Mesothelial cell of epicardium (in vitro differentiated cells): ENCODE data around the gene HOXD10. TPM values are rescaled to one million over a fixed set of nuclear protein-coding genes. Genes with fewer than 3 reads are reported as not detected.

Experiments
- DNase-seq, 2 experiments: peaks; one replicate each; pipeline ENCODE4 v3.0.0; 2021; ENCODE audit warnings: low spot score in 2 of 2; ENCODE audit not compliant: unreplicated experiment in 2 of 2
- H3K27ac Mint-ChIP-seq: 2 replicates; pipeline ENCODE4 v1.8.0; 2021; ENCODE audit warnings: mixed read lengths
- H3K27me3 Mint-ChIP-seq: 2 replicates; pipeline ENCODE4 v1.8.0; 2021; ENCODE audit warnings: low read depth, mixed read lengths
- H3K36me3 Mint-ChIP-seq: 2 replicates; pipeline ENCODE4 v1.8.0; 2021; ENCODE audit warnings: mixed read lengths
- H3K4me1 Mint-ChIP-seq: 2 replicates; pipeline ENCODE4 v1.8.0; 2021; ENCODE audit warnings: mixed read lengths
- H3K4me3 Mint-ChIP-seq: 2 replicates; pipeline ENCODE4 v1.8.0; 2021; ENCODE audit warnings: mild to moderate bottlenecking, moderate library complexity, mixed read lengths
- H3K9me3 Mint-ChIP-seq: 2 replicates; pipeline ENCODE4 v1.8.0; 2021; ENCODE audit warnings: mixed read lengths
- CTCF ChIP-seq: fragments of 200-600 bp; sonication (generic); IDR thresholded peaks from one replicate; pipeline ENCODE4 v1.5.0; 2021; ENCODE audit warnings: antibody characterized with exemption; ENCODE audit not compliant: unreplicated experiment
- total RNA-seq: library from RNA; stranded (reverse); gene quantifications from 3 replicates; pipeline ENCODE4 v1.2.1, GENCODE V29; 2021

The HOXD10 gene
- total RNA-seq, 1 donor from 2014 or later: 3.2 TPM

- no peaks in the 10 kb centered on the region for H3K9me3 Mint-ChIP-seq
- peak; percentile 93 for TF ChIP-seq CTCF
- peak overlapping the region; percentile 60 for H3K4me3 Mint-ChIP-seq
- peaks cover 2% of the 10 kb centered on the region for H3K4me1 Mint-ChIP-seq
- DNase-seq: peak; percentile 77 to 92
- peaks cover 95% of the 10 kb centered on the region for H3K27me3 Mint-ChIP-seq
- no peak overlapping the region for H3K27ac Mint-ChIP-seq
- peaks cover 3% of the 10 kb centered on the region for H3K36me3 Mint-ChIP-seq
These were observed 24.1 kb downstream of the HOXD10 start for GRCh38 chr2:176140513-176141317.

- TF ChIP-seq CTCF: no peak
- Mint-ChIP-seq H3K4me1 (no peaks in the 10 kb centered on the region), H3K27me3 (peaks cover 97% of the 10 kb centered on the region), H3K27ac (no peak overlapping the region), H3K36me3 (peaks cover 3% of the 10 kb centered on the region), H3K4me3 (no peak overlapping the region), H3K9me3 (no peaks in the 10 kb centered on the region)
- DNase-seq: no peak
These were observed 25.7 kb downstream of the HOXD10 start for GRCh38 chr2:176142281-176142680.

DNA sequence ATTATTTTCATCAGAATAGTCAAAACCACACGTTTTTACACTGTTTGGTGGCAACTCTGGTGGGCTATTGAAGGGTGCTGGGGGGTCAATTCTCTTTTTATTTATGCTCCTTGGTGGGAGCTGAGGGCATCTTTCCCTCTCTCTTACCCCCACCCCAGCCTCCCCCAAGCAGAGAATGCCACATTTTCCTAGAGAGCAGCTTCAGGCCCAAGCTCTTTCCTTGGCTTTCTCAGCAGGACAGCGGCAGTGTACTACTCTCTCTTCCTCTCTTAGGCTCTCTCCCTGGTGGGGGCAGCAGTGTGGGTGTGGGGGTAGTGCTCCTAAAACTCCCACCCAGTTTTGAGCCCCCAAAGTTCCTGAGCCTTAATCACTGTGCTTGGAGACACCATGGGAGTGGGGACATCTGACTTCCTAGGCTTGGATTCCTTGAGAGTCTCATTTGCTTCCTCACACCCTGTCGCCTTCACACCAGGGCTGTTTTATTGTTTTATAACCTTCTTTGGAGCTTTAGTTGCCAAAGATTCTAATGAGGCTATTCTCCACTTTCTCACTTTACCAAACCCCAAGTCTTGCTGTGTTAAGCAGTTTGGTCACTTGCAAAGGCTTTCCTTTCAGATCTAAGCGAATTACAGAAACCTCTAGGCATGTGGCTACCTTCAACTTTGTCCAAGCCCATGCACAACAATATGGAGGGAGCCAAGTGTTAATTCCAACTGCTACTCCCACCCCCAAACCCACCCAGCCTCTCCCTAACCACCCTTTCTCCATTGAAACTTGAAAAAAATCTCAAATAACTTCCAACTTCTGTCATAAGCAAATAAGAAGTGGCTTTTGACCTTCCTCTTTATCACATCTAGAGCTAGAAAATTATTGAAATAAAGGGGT lies 28.7 kb downstream of the HOXD10 start:
- Mint-ChIP-seq H3K27ac (no peak overlapping the region), H3K27me3 (peaks cover 98% of the 10 kb centered on the region), H3K9me3 (no peaks in the 10 kb centered on the region), H3K4me1 (peaks cover 5% of the 10 kb centered on the region), H3K36me3 (peaks cover 2% of the 10 kb centered on the region), H3K4me3 (no peak overlapping the region)
- TF ChIP-seq CTCF: no peak
- DNase-seq: no peak

DNA sequence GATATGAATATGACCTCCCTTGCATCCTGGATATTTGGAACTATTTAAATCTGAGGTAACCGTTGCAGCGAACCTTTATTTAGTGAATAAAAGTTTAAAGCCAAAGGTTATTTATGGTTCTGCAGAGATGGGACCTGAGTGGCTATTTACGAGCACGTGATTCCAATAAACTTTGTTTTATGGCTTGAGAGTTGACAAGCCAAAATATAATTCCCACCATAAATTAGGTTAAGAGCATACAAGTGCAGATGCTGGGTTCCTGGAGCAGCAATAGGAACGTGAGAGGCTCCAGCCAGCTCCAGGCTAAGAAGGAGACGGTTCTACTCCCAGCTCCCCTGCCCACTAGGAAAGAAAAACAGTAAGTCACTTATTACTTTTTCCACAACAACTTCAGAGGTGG lies 29.5 kb downstream of the HOXD10 start:
- no peak overlapping the region for H3K27ac Mint-ChIP-seq
- no peak overlapping the region for H3K4me3 Mint-ChIP-seq
- peaks cover 5% of the 10 kb centered on the region for H3K4me1 Mint-ChIP-seq
- H3K9me3 Mint-ChIP-seq: no peaks in the 10 kb centered on the region
- DNase-seq: no peak
- peaks cover 2% of the 10 kb centered on the region for H3K36me3 Mint-ChIP-seq
- TF ChIP-seq CTCF: no peak
- peaks cover 99% of the 10 kb centered on the region for H3K27me3 Mint-ChIP-seq

DNA sequence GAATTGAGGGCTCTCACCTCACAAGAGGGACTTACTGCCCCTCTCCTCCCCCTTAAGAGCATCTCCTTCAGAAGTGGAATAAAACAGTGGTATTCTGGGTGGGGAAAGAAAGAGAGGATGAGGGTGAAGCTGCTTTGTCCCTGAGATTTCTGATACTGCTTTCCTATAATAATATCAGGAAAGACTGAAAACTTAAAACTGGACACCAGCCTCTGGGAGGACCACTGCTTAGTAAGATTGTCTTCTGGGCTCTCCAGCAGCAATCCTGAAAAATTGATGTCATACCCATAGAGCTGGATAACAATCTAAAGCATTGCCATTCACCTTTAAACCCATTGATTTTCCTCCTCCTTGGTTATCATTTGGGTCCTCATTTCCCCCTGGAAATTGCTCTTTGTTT lies 30.1 kb downstream of the HOXD10 start:
- TF ChIP-seq CTCF: no peak
- Mint-ChIP-seq H3K27ac (no peak overlapping the region), H3K4me3 (no peak overlapping the region)

More for the DNA sequence above, 30.1 kb downstream of the HOXD10 start:
- H3K27me3 Mint-ChIP-seq: peaks cover 98% of the 10 kb centered on the region
- no peak for DNase-seq
- no peaks in the 10 kb centered on the region for H3K9me3 Mint-ChIP-seq
- H3K4me1 Mint-ChIP-seq: peaks cover 5% of the 10 kb centered on the region
- peaks cover 2% of the 10 kb centered on the region for H3K36me3 Mint-ChIP-seq
